Mesenchymal stem cell (in vitro differentiated cells and primary cell): ENCODE data around the gene SRGAP3.

Experiments used
- DNase-seq: peaks from one replicate; pipeline ENCODE4 v3.0.0-alpha.2; 2013
- H2AFZ ChIP-seq: one replicate; pipeline ENCODE4 v1.6.1; 2013; ENCODE audit warnings: low read depth, mild to moderate bottlenecking, control low read depth, inconsistent platforms, low read length, moderate library complexity
- H2AK5ac ChIP-seq: 2 replicates; pipeline ENCODE4 v1.6.1; 2013; ENCODE audit warnings: low read length, moderate library complexity, mild to moderate bottlenecking, inconsistent platforms; ENCODE audit not compliant: severe bottlenecking
- H2BK120ac ChIP-seq: one replicate; pipeline ENCODE4 v1.6.1; 2013; ENCODE audit warnings: low read depth, mild to moderate bottlenecking, inconsistent platforms, low read length, moderate library complexity
- H2BK12ac ChIP-seq, 2 experiments: one replicate each; pipeline ENCODE4 v1.6.1; 2013; ENCODE audit warnings: inconsistent platforms in 2 of 2, low read length in 2 of 2, mild to moderate bottlenecking in 2 of 2, moderate library complexity in 2 of 2, control low read depth in 1 of 2
- H2BK15ac ChIP-seq: one replicate; pipeline ENCODE4 v1.6.1; 2013; ENCODE audit warnings: mild to moderate bottlenecking, low read depth, inconsistent platforms; ENCODE audit not compliant: poor library complexity, severe bottlenecking
- H2BK5ac ChIP-seq: 2 replicates; pipeline ENCODE4 v1.6.1; 2013; ENCODE audit warnings: low read depth, mild to moderate bottlenecking, low read length, control low read depth, inconsistent platforms; ENCODE audit not compliant: poor library complexity, severe bottlenecking
- H3K14ac ChIP-seq, 2 experiments: one replicate each; pipeline ENCODE4 v1.6.1; 2013; ENCODE audit warnings: inconsistent platforms in 2 of 2, low read length in 2 of 2, control low read depth in 1 of 2, mild to moderate bottlenecking in 1 of 2, moderate library complexity in 1 of 2
- H3K18ac ChIP-seq, 2 experiments: one replicate each; pipeline ENCODE4 v1.6.1; 2013; ENCODE audit warnings: inconsistent platforms in 2 of 2, low read length in 2 of 2, control low read depth in 1 of 2, low read depth in 1 of 2, mild to moderate bottlenecking in 1 of 2
- H3K23ac ChIP-seq, 2 experiments: one replicate each; pipeline ENCODE4 v1.6.1; 2013; ENCODE audit warnings: inconsistent platforms in 2 of 2, low read length in 2 of 2, mild to moderate bottlenecking in 2 of 2, moderate library complexity in 2 of 2, control low read depth in 1 of 2
- H3K27ac ChIP-seq: 2 replicates; pipeline ENCODE4 v1.5.1; 2013; ENCODE audit warnings: mild to moderate bottlenecking, moderate library complexity, low read length, control low read depth, inconsistent platforms; ENCODE audit not compliant: poor library complexity, severe bottlenecking
- H3K27me3 ChIP-seq, 2 experiments: 2 replicates each; pipeline versions ENCODE4 v1.6.1 to v1.7.0; 2013; ENCODE audit warnings: low read length in 2 of 2, mild to moderate bottlenecking in 2 of 2, moderate library complexity in 2 of 2, control low read depth in 1 of 2, inconsistent platforms in 1 of 2; ENCODE audit not compliant: control insufficient read depth in 1 of 2, insufficient read depth in 1 of 2
- H3K36me3 ChIP-seq, 2 experiments: 2 replicates each; pipeline versions ENCODE4 v1.6.1 to v1.7.0; 2013; ENCODE audit warnings: low read length in 2 of 2, control low read depth in 1 of 2, inconsistent platforms in 1 of 2, low read depth in 1 of 2, mild to moderate bottlenecking in 1 of 2; ENCODE audit not compliant: insufficient read depth in 2 of 2, control insufficient read depth in 1 of 2
- H3K4ac ChIP-seq, 2 experiments: one replicate each; pipeline ENCODE4 v1.6.1; 2013; ENCODE audit warnings: inconsistent platforms in 2 of 2, low read length in 2 of 2, mild to moderate bottlenecking in 2 of 2, moderate library complexity in 2 of 2, control low read depth in 1 of 2, low read depth in 1 of 2
- H3K4me1 ChIP-seq: 2 replicates; pipeline ENCODE4 v1.6.1; 2013; ENCODE audit warnings: low read depth, low read length, control low read depth; ENCODE audit not compliant: control insufficient read depth, insufficient read depth
- H3K4me2 ChIP-seq: 2 replicates; pipeline ENCODE4 v1.6.1; 2013; ENCODE audit warnings: low read length, mild to moderate bottlenecking, inconsistent platforms; ENCODE audit not compliant: poor library complexity, severe bottlenecking
- H3K4me3 ChIP-seq, 2 experiments: 2 replicates each; pipeline versions ENCODE4 v1.5.1 to v1.7.0; 2013; ENCODE audit warnings: low read length in 2 of 2, mild to moderate bottlenecking in 2 of 2, control low read depth in 1 of 2, low read depth in 1 of 2; ENCODE audit not compliant: insufficient read depth in 1 of 2
- H3K79me1 ChIP-seq: replicated peaks from 2 replicates; pipeline ENCODE4 v1.6.1; 2013; ENCODE audit warnings: mild to moderate bottlenecking, control low read depth, low read length, inconsistent platforms; ENCODE audit not compliant: poor library complexity, severe bottlenecking
- H3K9ac ChIP-seq: 2 replicates; pipeline ENCODE4 v1.7.0; 2013; ENCODE audit warnings: mild to moderate bottlenecking, low read length, moderate library complexity
- H3K9me3 ChIP-seq: 2 replicates; pipeline ENCODE4 v1.7.0; 2013; ENCODE audit warnings: mild to moderate bottlenecking, low read length; ENCODE audit not compliant: control insufficient read depth
- H4K8ac ChIP-seq: one replicate; pipeline ENCODE4 v1.6.1; 2013; ENCODE audit warnings: inconsistent platforms, mild to moderate bottlenecking, low read length, moderate library complexity
- H4K91ac ChIP-seq: one replicate; pipeline ENCODE4 v1.6.1; 2013; ENCODE audit warnings: mild to moderate bottlenecking, low read length, inconsistent platforms
- WGBS: methylation state at CpG from one replicate; pipeline ENCODE4 v1.1.7; 2013; ENCODE audit warnings: mixed read lengths; 5-methylcytosine and 5-hydroxymethylcytosine counted together

Gene SRGAP3

GRCh38 chr3:9147215-9147895 lies 102.1 kb downstream of the SRGAP3 start:
- peaks cover 14% of the 10 kb centered on the region for H3K4me1 ChIP-seq
- no peaks in the 10 kb centered on the region for H3K79me1 ChIP-seq
- H4K8ac ChIP-seq, result no peak overlapping the region
- no peaks in the 10 kb centered on the region for H3K9me3 ChIP-seq
- H2BK15ac ChIP-seq, result no peak overlapping the region
- H4K91ac ChIP-seq, result no peak overlapping the region
- H3K4me2 ChIP-seq, result peak overlapping the region; percentile 2
- no peak overlapping the region for H2BK120ac ChIP-seq
- H3K4me3 ChIP-seq, result no peak overlapping the region
- H3K27me3 ChIP-seq, result no peaks in the 10 kb centered on the region
- H2AFZ ChIP-seq, result no peak overlapping the region
- H3K23ac ChIP-seq, result no peak overlapping the region
- no peak overlapping the region for H3K14ac ChIP-seq
- no peak overlapping the region for H3K9ac ChIP-seq
- H2AK5ac ChIP-seq, result no peak overlapping the region
- peak overlapping the region; percentile 22 for H2BK5ac ChIP-seq
- H2BK12ac ChIP-seq, result no peak overlapping the region
- no peak for DNase-seq
- H3K27ac ChIP-seq, result peak overlapping the region; percentile 85
- H3K4ac ChIP-seq, result no peak overlapping the region
- no peak overlapping the region for H3K18ac ChIP-seq
- H3K36me3 ChIP-seq, result no peaks in the 10 kb centered on the region
- 78% methylated on average over 8 of the region's 8 CpGs for WGBS

GRCh38 chr3:9146367-9147071 lies 102.9 kb downstream of the SRGAP3 start:
- Histone ChIP-seq H3K18ac (no peak overlapping the region), H2BK15ac (no peak overlapping the region), H3K4me3 (no peak overlapping the region), H3K4ac (no peak overlapping the region), H3K4me1 (peaks cover 14% of the 10 kb centered on the region), H2BK5ac (no peak overlapping the region), H4K8ac (no peak overlapping the region), H3K27me3 (no peaks in the 10 kb centered on the region), H3K4me2 (no peak overlapping the region), H3K36me3 (no peaks in the 10 kb centered on the region), H2BK120ac (no peak overlapping the region), H2BK12ac (no peak overlapping the region), H2AFZ (no peak overlapping the region), H2AK5ac (peak overlapping the region; percentile 5), H3K27ac (no peak overlapping the region), H3K14ac (no peak overlapping the region), H3K79me1 (no peaks in the 10 kb centered on the region), H3K9me3 (no peaks in the 10 kb centered on the region), H3K9ac (no peak overlapping the region), H4K91ac (no peak overlapping the region), H3K23ac (no peak overlapping the region)
- no peak for DNase-seq
- WGBS, result 87% methylated on average over 9 of the region's 11 CpGs

GRCh38 chr3:9143184-9143583 lies 106.3 kb downstream of the SRGAP3 start:
- H3K4me3 ChIP-seq, result no peak overlapping the region
- no peaks in the 10 kb centered on the region for H3K36me3 ChIP-seq
- no peak overlapping the region for H2AFZ ChIP-seq
- peaks cover 14% of the 10 kb centered on the region for H3K4me1 ChIP-seq
- H2BK5ac ChIP-seq, result no peak overlapping the region
- H4K91ac ChIP-seq, result no peak overlapping the region
- WGBS, result 100% methylated on average over 1 of the region's 2 CpGs
- no peak overlapping the region for H3K4ac ChIP-seq
- H4K8ac ChIP-seq, result no peak overlapping the region
- no peak overlapping the region for H3K14ac ChIP-seq
- no peak overlapping the region for H2BK12ac ChIP-seq
- no peak overlapping the region for H3K23ac ChIP-seq
- H3K9me3 ChIP-seq, result peaks cover 5% of the 10 kb centered on the region
- no peak overlapping the region for H2AK5ac ChIP-seq
- H3K27ac ChIP-seq, result no peak overlapping the region
- no peaks in the 10 kb centered on the region for H3K79me1 ChIP-seq
- H2BK15ac ChIP-seq, result no peak overlapping the region
- H3K18ac ChIP-seq, result no peak overlapping the region
- no peak overlapping the region for H3K9ac ChIP-seq
- DNase-seq, result no peak
- no peak overlapping the region for H2BK120ac ChIP-seq
- peaks cover 0 to 6% of the 10 kb centered on the region in 2 experiments for H3K27me3 ChIP-seq
- no peak overlapping the region for H3K4me2 ChIP-seq

- H2BK5ac ChIP-seq, result no peak overlapping the region
Measured at GRCh38 chr3:9142362-9142761, 107.1 kb downstream of the SRGAP3 start.

More at GRCh38 chr3:9142362-9142761, 107.1 kb downstream of the SRGAP3 start:
- no peak overlapping the region for H3K23ac ChIP-seq
- no peak overlapping the region for H3K14ac ChIP-seq
- peaks cover 0 to 10% of the 10 kb centered on the region in 2 experiments for H3K27me3 ChIP-seq
- no peak overlapping the region for H3K9ac ChIP-seq
- WGBS, result 68% methylated on average over 4 of the region's 4 CpGs
- no peaks in the 10 kb centered on the region for H3K36me3 ChIP-seq
- H2BK15ac ChIP-seq, result no peak overlapping the region
- peaks cover 5% of the 10 kb centered on the region for H3K9me3 ChIP-seq
- H3K4ac ChIP-seq, result no peak overlapping the region
- peaks cover 7% of the 10 kb centered on the region for H3K4me1 ChIP-seq
- no peak overlapping the region for H4K91ac ChIP-seq
- H4K8ac ChIP-seq, result no peak overlapping the region
- H3K18ac ChIP-seq, result no peak overlapping the region
- no peak overlapping the region for H2AK5ac ChIP-seq
- H3K4me3 ChIP-seq, result no peak overlapping the region
- no peak overlapping the region for H3K4me2 ChIP-seq
- no peak for DNase-seq
- H3K27ac ChIP-seq, result no peak overlapping the region
- no peak overlapping the region for H2BK12ac ChIP-seq
- no peak overlapping the region for H2BK120ac ChIP-seq
- H3K79me1 ChIP-seq, result no peaks in the 10 kb centered on the region
- no peak overlapping the region for H2AFZ ChIP-seq
